ENCODE measurements around the gene HSD11B1. TPM values are rescaled to one million over a fixed set of nuclear protein-coding genes. Genes with fewer than 3 reads are reported as not detected.

The HSD11B1 gene
- total and polyA plus RNA-seq, 2 donors (not counting 3 experiments of a cell fraction or from before 2014, with no cell fraction given): not detected

- no TSS peak for BruUV-seq (replicated peaks)
- H3K9me3 ChIP-seq (replicated peaks; ENCODE audit: control insufficient read depth, insufficient read depth, low read length): no peaks in the 10 kb centered on the region
- H3K9me1 ChIP-seq (replicated peaks; ENCODE audit: control insufficient read depth, extremely low read depth, insufficient read depth, low read length): no peaks in the 10 kb centered on the region
- dilution Hi-C loops (cut with MboI; ENCODE audit: extremely low pct_ligation_motif_present, low sequenced_read_pairs) (loop anchor here (25.0 kb wide), 1 partner anchor 101 kb away; the partner anchor contains the start of gene CAMK1G), intact Hi-C loops (cut with micrococcal nuclease) (no loop called here)
- no peaks in the 10 kb centered on the region for H3K79me2 ChIP-seq (ENCODE audit: control insufficient read depth, insufficient read depth, low read length)
- no peak overlapping the region for H2AFZ ChIP-seq (ENCODE audit: low read depth, low read length)
- no peak overlapping the region for H3K4me3 ChIP-seq (replicated peaks in 1 of 3; ENCODE audit: insufficient read depth in 1 of 3, low read depth in 1 of 3, low read length in 3 of 3)
- ChIA-PET POLR2A (no interaction called here), CTCF (interaction anchor here (1.0 to 7.1 kb wide), 9 partner anchors 31 to 139 kb away, joined by 3 to 70 read pairs (median 5); no protein-coding TSS in a partner anchor)
- H3K36me3 ChIP-seq (ENCODE audit: control insufficient read depth in 2 of 2, extremely low read depth in 1 of 2, insufficient read depth in 2 of 2, low read length in 2 of 2): no peaks in the 10 kb centered on the region
- H3K9ac ChIP-seq (replicated peaks; ENCODE audit: extremely low read depth, insufficient read depth, low read length): no peak overlapping the region
- no peak for FAIRE-seq
- H3K27me3 ChIP-seq (ENCODE audit: control insufficient read depth in 2 of 2, insufficient read depth in 2 of 2, low read length in 2 of 2): peaks cover 10 to 13% of the 10 kb centered on the region in 2 experiments
- H4K20me1 ChIP-seq (replicated peaks; ENCODE audit: control insufficient read depth, extremely low read depth, insufficient read depth, low read length): no peaks in the 10 kb centered on the region
- H3K4me1 ChIP-seq (ENCODE audit: control insufficient read depth, extremely low read depth, insufficient read depth, low read length): no peaks in the 10 kb centered on the region
- no peak overlapping the region for H3K4me2 ChIP-seq (ENCODE audit: insufficient read depth, low read length)
- no peak for TF ChIP-seq POLR2AphosphoS5 (IDR thresholded peaks at IDR 0.05; ENCODE audit: insufficient read depth, low read depth, low read length)
- no peak for TF ChIP-seq FOS (IDR thresholded peaks at IDR 0.05; ENCODE audit: borderline replicate concordance, insufficient read depth, low read length)
- TF ChIP-seq, protein P1, sequence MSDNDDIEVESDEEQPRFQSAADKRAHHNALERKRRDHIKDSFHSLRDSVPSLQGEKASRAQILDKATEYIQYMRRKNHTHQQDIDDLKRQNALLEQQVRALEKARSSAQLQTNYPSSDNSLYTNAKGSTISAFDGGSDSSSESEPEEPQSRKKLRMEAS (IDR thresholded peaks at IDR 0.05; ENCODE audit: insufficient read depth, insufficient read length): no peak
- no peak for TF ChIP-seq GATA2 (IDR thresholded peaks at IDR 0.05; ENCODE audit: insufficient read depth, insufficient read length, low read depth, low read length)
- no peak for TF ChIP-seq JUN (IDR thresholded peaks at IDR 0.05; ENCODE audit: borderline replicate concordance, insufficient read depth, insufficient read length, low read depth)
- no peak for TF ChIP-seq MYC (IDR thresholded peaks at IDR 0.05; ENCODE audit: low read depth, low read length)
- TF ChIP-seq POLR2A (IDR thresholded peaks at IDR 0.05; ENCODE audit: low read depth, low read length): no peak
- no peak for TF ChIP-seq EZH2 (IDR thresholded peaks at IDR 0.05; ENCODE audit: borderline replicate concordance, low read depth, low read length, severe bottlenecking)
- TF ChIP-seq CTCF (IDR thresholded peaks at IDR 0.05; ENCODE audit: extremely low read depth in 1 of 2, insufficient read depth in 1 of 2, low read depth in 1 of 2, low read length in 2 of 2): no peak
- H3K27ac ChIP-seq (ENCODE audit: insufficient read depth, low read depth, low read length): no peak overlapping the region
- no peak for DNase-seq (ENCODE audit: low read depth, low spot score)
These were observed 15.9 kb upstream of the HSD11B1 start for GRCh38 chr1:209688746-209689234.

Data from endothelial cell of umbilical vein (primary cell).